LNCaP clone FGC (cell line): ENCODE results near the gene PLPP2.

Experiments
- DNase-seq: peaks from one replicate; pipeline ENCODE4 v3.0.0-alpha.2; 2011; ENCODE audit warnings: low read depth
- H3K4me3 ChIP-seq: 2 replicates; pipeline ENCODE4 v1.5.1; 2011; ENCODE audit warnings: mild to moderate bottlenecking, low read depth, low read length, control low read depth
- TF ChIP-seq, protein P1 (sequence below): IDR thresholded peaks from 2 replicates; pipeline ENCODE4 v1.5.1; 2012; ENCODE audit warnings: mild to moderate bottlenecking; ENCODE audit not compliant: control insufficient read depth, insufficient read depth; ENCODE audit errors: extremely low read depth

Gene PLPP2

DNA sequence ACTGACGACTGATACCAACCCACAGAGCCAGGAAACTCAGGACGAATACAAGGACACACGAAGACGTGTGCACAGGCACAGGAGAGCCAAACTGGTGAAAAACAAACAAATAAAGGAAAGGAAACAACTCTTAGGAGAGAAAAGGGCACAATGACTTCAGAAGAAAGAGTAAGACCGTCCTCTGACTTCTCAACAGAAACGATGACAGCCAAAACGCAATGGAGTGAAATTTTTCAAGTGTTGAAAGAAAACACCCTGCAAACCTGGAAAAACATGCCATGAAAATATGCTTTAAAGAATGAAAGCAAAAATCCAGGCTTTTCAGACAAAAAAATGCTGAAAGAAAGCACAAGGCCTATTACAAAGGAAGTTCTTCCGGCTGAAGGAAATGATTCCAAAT, 24.6 kb upstream of the PLPP2 start:
- H3K4me3 ChIP-seq = no peak overlapping the region
- TF ChIP-seq, protein P1, sequence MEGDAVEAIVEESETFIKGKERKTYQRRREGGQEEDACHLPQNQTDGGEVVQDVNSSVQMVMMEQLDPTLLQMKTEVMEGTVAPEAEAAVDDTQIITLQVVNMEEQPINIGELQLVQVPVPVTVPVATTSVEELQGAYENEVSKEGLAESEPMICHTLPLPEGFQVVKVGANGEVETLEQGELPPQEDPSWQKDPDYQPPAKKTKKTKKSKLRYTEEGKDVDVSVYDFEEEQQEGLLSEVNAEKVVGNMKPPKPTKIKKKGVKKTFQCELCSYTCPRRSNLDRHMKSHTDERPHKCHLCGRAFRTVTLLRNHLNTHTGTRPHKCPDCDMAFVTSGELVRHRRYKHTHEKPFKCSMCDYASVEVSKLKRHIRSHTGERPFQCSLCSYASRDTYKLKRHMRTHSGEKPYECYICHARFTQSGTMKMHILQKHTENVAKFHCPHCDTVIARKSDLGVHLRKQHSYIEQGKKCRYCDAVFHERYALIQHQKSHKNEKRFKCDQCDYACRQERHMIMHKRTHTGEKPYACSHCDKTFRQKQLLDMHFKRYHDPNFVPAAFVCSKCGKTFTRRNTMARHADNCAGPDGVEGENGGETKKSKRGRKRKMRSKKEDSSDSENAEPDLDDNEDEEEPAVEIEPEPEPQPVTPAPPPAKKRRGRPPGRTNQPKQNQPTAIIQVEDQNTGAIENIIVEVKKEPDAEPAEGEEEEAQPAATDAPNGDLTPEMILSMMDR = no peak

DNA sequence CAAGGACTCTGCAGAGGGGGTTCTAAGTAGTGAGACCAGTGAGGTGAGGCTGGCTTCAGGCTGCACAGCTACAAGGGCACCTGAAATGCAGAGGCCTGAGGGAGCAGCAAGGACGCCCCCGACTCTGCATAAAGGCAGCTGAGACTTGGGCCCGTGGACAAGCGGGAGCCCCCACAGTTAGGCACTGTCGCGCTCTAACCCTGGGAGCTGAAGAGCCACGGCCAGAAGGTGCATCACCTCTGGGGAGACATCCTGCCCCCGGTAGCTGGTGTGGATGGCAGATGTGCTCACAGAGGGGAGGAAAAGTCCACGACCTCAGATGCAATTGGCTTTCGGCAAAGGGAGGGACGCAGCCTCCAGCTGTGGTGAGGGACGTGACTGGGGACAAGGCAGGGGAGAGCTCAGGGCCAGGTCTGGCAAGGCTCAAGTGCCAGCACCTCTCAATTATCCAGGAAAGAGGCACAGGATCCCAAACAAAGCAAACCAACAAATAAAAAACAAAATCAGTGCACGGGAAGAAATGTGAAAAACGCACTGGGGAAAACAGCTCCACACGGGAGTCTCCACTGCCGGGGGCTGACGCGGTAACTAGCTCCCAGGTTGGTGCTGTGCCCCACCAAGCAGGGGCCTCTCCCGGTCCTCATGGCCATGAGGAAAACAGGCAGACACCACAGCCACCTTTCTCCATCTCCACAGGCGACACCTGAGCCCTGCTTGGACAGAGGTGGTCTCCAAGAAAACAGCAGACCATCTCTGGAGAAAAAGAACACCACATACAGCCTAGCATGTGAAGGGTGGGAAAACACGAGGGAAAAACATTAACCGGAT, 23.0 kb upstream of the PLPP2 start:
- H3K4me3 ChIP-seq = no peak overlapping the region
- no peak for DNase-seq
- TF ChIP-seq, protein P1 = no peak

More for the DNA sequence above, 24.6 kb upstream of the PLPP2 start:
- no peak for DNase-seq

GRCh38 chr19:313169-313987, 22.2 kb upstream of the PLPP2 start:
- DNase-seq = no peak
- no peak overlapping the region for H3K4me3 ChIP-seq
- TF ChIP-seq, protein P1 = no peak

DNA sequence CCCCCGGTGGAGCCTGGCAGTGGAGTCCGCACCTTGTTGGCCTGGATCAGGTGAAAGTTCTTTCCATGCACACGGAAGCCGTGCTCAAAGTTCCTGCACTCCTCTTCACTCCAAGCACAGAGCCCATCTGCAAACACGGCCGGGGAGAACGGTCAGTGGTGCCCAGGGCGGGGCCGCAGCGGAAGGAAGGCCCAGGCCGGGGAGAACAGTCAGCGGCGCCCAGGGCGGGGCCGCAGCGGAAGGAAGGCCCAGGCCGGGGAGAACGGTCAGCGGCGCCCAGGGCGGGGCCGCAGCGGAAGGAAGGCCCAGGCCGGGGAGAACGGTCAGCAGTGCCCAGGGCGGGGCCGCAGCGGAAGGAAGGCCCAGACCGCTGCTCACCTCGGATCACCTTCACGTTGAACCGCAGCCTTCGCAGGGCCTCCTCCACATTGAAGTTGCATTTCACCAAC, 20.6 kb upstream of the PLPP2 start:
- no peak for DNase-seq
- TF ChIP-seq, protein P1 = no peak
- H3K4me3 ChIP-seq = no peak overlapping the region

GRCh38 chr19:310781-311496, 19.7 kb upstream of the PLPP2 start:
- TF ChIP-seq, protein P1 = no peak
- DNase-seq = no peak
- H3K4me3 ChIP-seq = peak overlapping the region; percentile 61

DNA sequence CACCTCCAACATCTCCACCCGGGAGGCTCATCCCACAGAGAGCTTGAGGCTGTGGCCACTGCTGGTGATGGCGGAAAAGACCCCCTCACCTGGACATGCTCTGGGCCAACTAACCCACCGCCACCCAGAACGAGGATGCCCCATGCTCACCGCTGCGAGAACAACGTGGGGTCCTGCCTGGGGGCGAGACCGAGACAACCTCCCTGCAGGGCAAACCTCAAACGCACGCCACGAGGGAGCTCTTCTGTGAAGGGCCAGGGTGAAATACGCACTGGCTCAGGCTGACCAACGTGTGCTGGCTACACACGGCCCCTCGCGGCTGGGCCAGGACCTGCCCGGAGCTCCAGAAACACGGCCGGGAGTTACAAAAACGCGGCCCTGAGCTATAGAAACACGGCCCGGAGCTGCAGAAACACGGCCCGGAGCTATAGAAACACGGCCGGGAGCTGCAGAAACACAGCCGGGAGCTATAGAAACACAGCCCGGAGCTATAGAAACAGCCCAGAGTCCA, 19.0 kb upstream of the PLPP2 start:
- peak; percentile 61 for DNase-seq
- peak overlapping the region; percentile 61 for H3K4me3 ChIP-seq
- TF ChIP-seq, protein P1 = peak; percentile 20; the same call in 1 of the 2 replicates
